ENCODE data around the gene SF1.
"Not testable (repeated sequence)": the region's sequence is repeated elsewhere in the genome, so short reads cannot be mapped to it uniquely, and the experiment has no call there.

SF1 gene

GRCh38 chr11:64826062-64826461, 47.7 kb upstream of the SF1 start:
- Histone ChIP-seq H3K9me3 (ENCODE audit: insufficient read depth, low read depth, low read length) (no peaks in the 10 kb centered on the region), H2AFZ (ENCODE audit: low read length) (no peak overlapping the region), H3K27me3 (ENCODE audit: insufficient read depth, low read length, poor library complexity, severe bottlenecking) (no peaks in the 10 kb centered on the region), H3F3A (ENCODE audit: low read depth) (no peaks in the 10 kb centered on the region), H3K4me2 (ENCODE audit: low read depth, low read length, poor library complexity, severe bottlenecking) (no peak overlapping the region), H3K4me3 (ENCODE audit: low read length, poor library complexity, severe bottlenecking) (no peak overlapping the region), H3K9ac (ENCODE audit: low read depth, low read length, poor library complexity, severe bottlenecking) (no peak overlapping the region), H3K36me3 (ENCODE audit: insufficient read depth, low read length) (no peaks in the 10 kb centered on the region), H3K4me1 (ENCODE audit: insufficient read depth, low read length, poor library complexity, severe bottlenecking) (no peaks in the 10 kb centered on the region), H4K20me1 (ENCODE audit: insufficient read depth, low read length, poor library complexity, severe bottlenecking) (no peaks in the 10 kb centered on the region), H3K9me2 (replicated peaks; ENCODE audit: low read depth, low read length) (no peaks in the 10 kb centered on the region), H3K79me2 (ENCODE audit: insufficient read depth, low read length) (no peaks in the 10 kb centered on the region)
- no peak for TF ChIP-seq CTCF (conservative IDR thresholded peaks at IDR 0.05; ENCODE audit: low read length)
- TF ChIP-seq EZH2phosphoT487 (IDR thresholded peaks at IDR 0.05; ENCODE audit: borderline replicate concordance) = no peak

DNA sequence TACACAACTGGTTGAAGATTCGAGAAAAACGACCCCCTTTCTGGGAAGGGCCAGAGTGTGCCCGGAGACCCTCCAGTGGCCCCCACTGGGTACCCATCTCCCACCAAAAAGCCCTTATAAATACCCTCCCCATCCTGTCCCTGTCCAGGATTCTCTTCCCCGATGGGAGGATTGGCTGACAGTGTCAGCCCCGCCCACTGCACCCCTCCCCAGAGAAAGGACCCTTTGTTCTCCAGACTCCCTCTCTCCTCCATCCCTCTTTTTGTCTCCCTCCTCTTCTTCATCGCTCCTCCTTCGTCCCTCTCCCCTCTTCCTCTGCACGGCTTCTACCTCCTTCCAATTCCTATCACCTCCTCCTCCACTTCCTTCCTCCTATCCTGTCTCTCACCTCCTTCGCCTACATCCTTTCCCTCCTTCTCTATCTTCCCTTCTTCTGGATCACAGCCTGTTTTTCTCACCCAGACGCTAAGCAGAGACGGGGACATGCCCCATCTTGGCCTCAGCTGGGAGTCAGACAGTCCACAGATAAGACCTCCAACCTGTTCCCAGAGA, 45.3 kb upstream of the SF1 start:
- no peaks in the 10 kb centered on the region for H3K27me3 ChIP-seq (ENCODE audit: insufficient read depth, low read length, poor library complexity, severe bottlenecking)
- no peaks in the 10 kb centered on the region for H3K4me1 ChIP-seq (ENCODE audit: insufficient read depth, low read length, poor library complexity, severe bottlenecking)
- H3K9ac ChIP-seq (ENCODE audit: low read depth, low read length, poor library complexity, severe bottlenecking) = no peak overlapping the region
- H3K4me2 ChIP-seq (ENCODE audit: low read depth, low read length, poor library complexity, severe bottlenecking) = no peak overlapping the region
- no peak for TF ChIP-seq CTCF (conservative IDR thresholded peaks at IDR 0.05; ENCODE audit: low read length)
- TF ChIP-seq EZH2phosphoT487 (IDR thresholded peaks at IDR 0.05; ENCODE audit: borderline replicate concordance) = no peak
- no peaks in the 10 kb centered on the region for H3K9me3 ChIP-seq (ENCODE audit: insufficient read depth, low read depth, low read length)
- H3F3A ChIP-seq (ENCODE audit: low read depth) = no peaks in the 10 kb centered on the region
- H3K36me3 ChIP-seq (ENCODE audit: insufficient read depth, low read length) = no peaks in the 10 kb centered on the region
- H3K9me2 ChIP-seq (replicated peaks; ENCODE audit: low read depth, low read length) = no peaks in the 10 kb centered on the region
- H3K4me3 ChIP-seq (ENCODE audit: low read length, poor library complexity, severe bottlenecking) = no peak overlapping the region
- no peak overlapping the region for H2AFZ ChIP-seq (ENCODE audit: low read length)
- no peaks in the 10 kb centered on the region for H4K20me1 ChIP-seq (ENCODE audit: insufficient read depth, low read length, poor library complexity, severe bottlenecking)
- no peaks in the 10 kb centered on the region for H3K79me2 ChIP-seq (ENCODE audit: insufficient read depth, low read length)

GRCh38 chr11:64817476-64817875, 39.1 kb upstream of the SF1 start:
- Histone ChIP-seq H3K4me1 (ENCODE audit: insufficient read depth, low read length, poor library complexity, severe bottlenecking) (no peaks in the 10 kb centered on the region), H3K36me3 (ENCODE audit: insufficient read depth, low read length) (no peaks in the 10 kb centered on the region), H4K20me1 (ENCODE audit: insufficient read depth, low read length, poor library complexity, severe bottlenecking) (no peaks in the 10 kb centered on the region), H3K4me3 (ENCODE audit: low read length, poor library complexity, severe bottlenecking) (no peak overlapping the region), H3K9ac (ENCODE audit: low read depth, low read length, poor library complexity, severe bottlenecking) (no peak overlapping the region), H3K27me3 (ENCODE audit: insufficient read depth, low read length, poor library complexity, severe bottlenecking) (no peaks in the 10 kb centered on the region), H3K79me2 (ENCODE audit: insufficient read depth, low read length) (no peaks in the 10 kb centered on the region), H2AFZ (ENCODE audit: low read length) (no peak overlapping the region), H3F3A (ENCODE audit: low read depth) (no peaks in the 10 kb centered on the region), H3K9me2 (replicated peaks; ENCODE audit: low read depth, low read length) (no peaks in the 10 kb centered on the region), H3K9me3 (ENCODE audit: insufficient read depth, low read depth, low read length) (no peaks in the 10 kb centered on the region), H3K4me2 (ENCODE audit: low read depth, low read length, poor library complexity, severe bottlenecking) (no peak overlapping the region)
- no peak for TF ChIP-seq EZH2phosphoT487 (IDR thresholded peaks at IDR 0.05; ENCODE audit: borderline replicate concordance)
- TF ChIP-seq CTCF (conservative IDR thresholded peaks at IDR 0.05; ENCODE audit: low read length) = no peak

- not testable (repeated sequence) for H3K9ac ChIP-seq (ENCODE audit: low read depth, low read length, poor library complexity, severe bottlenecking); H4K20me1 ChIP-seq (ENCODE audit: insufficient read depth, low read length, poor library complexity, severe bottlenecking); H3K4me3 ChIP-seq (ENCODE audit: low read length, poor library complexity, severe bottlenecking); H3K9me2 ChIP-seq (replicated peaks; ENCODE audit: low read depth, low read length); H3K9me3 ChIP-seq (ENCODE audit: insufficient read depth, low read depth, low read length); H2AFZ ChIP-seq (ENCODE audit: low read length); H3K4me1 ChIP-seq (ENCODE audit: insufficient read depth, low read length, poor library complexity, severe bottlenecking); H3K79me2 ChIP-seq (ENCODE audit: insufficient read depth, low read length); H3K4me2 ChIP-seq (ENCODE audit: low read depth, low read length, poor library complexity, severe bottlenecking); H3K36me3 ChIP-seq (ENCODE audit: insufficient read depth, low read length); H3K27me3 ChIP-seq (ENCODE audit: insufficient read depth, low read length, poor library complexity, severe bottlenecking); H3F3A ChIP-seq (ENCODE audit: low read depth)
Observed at GRCh38 chr11:64815433-64815832, 37.1 kb upstream of the SF1 start.
